Mesendoderm (in vitro differentiated cells): Measurements from ENCODE around the gene CEP68.

Source experiments
- DNase-seq: peaks from one replicate; pipeline ENCODE4 v3.0.0; 2013
- H2AK5ac ChIP-seq: 2 replicates; pipeline ENCODE4 v1.6.1; 2013; ENCODE audit warnings: low read length, inconsistent platforms
- H2BK120ac ChIP-seq: 2 replicates; pipeline ENCODE4 v1.6.1; 2013; ENCODE audit warnings: low read depth, mild to moderate bottlenecking, low read length, moderate library complexity, mixed read lengths
- H2BK15ac ChIP-seq: replicated peaks from 2 replicates; pipeline ENCODE4 v1.6.1; 2013; ENCODE audit warnings: low read depth, mild to moderate bottlenecking, moderate library complexity
- H2BK5ac ChIP-seq: 2 replicates; pipeline ENCODE4 v1.6.1; 2013; ENCODE audit warnings: low read length, inconsistent platforms
- H3K18ac ChIP-seq: 2 replicates; pipeline ENCODE4 v1.6.1; 2013; ENCODE audit warnings: mild to moderate bottlenecking, low read length, mixed read lengths
- H3K23ac ChIP-seq: one replicate; pipeline ENCODE4 v1.6.1; 2013; ENCODE audit warnings: low read length
- H3K27ac ChIP-seq: 2 replicates; pipeline ENCODE4 v1.5.1; 2013; ENCODE audit warnings: low read depth, mild to moderate bottlenecking, inconsistent platforms, low read length, moderate library complexity
- H3K27me3 ChIP-seq: 2 replicates; pipeline ENCODE4 v1.6.1; 2013; ENCODE audit warnings: low read length, control low read depth, mild to moderate bottlenecking, inconsistent platforms; ENCODE audit not compliant: insufficient read depth, poor library complexity
- H3K36me3 ChIP-seq: 2 replicates; pipeline ENCODE4 v1.6.1; 2013; ENCODE audit warnings: low read length, inconsistent platforms; ENCODE audit not compliant: control insufficient read depth, insufficient read depth
- H3K4ac ChIP-seq: one replicate; pipeline ENCODE4 v1.6.1; 2013; ENCODE audit warnings: low read depth, mild to moderate bottlenecking, low read length, moderate library complexity
- H3K4me1 ChIP-seq: 2 replicates; pipeline ENCODE4 v1.6.1; 2013; ENCODE audit warnings: low read depth, low read length, inconsistent platforms; ENCODE audit not compliant: control insufficient read depth
- H3K4me2 ChIP-seq: 2 replicates; pipeline ENCODE4 v1.6.1; 2013; ENCODE audit warnings: low read length
- H3K4me3 ChIP-seq: 2 replicates; pipeline ENCODE4 v1.5.1; 2013; ENCODE audit warnings: mild to moderate bottlenecking, low read length
- H3K56ac ChIP-seq: one replicate; pipeline ENCODE4 v1.6.1; 2013; ENCODE audit warnings: low read length
- H3K79me1 ChIP-seq: 2 replicates; pipeline ENCODE4 v1.6.1; 2013; ENCODE audit warnings: low read length, inconsistent platforms
- H3K79me2 ChIP-seq: 2 replicates; pipeline ENCODE4 v1.6.1; 2013; ENCODE audit warnings: mild to moderate bottlenecking, low read length; ENCODE audit not compliant: control insufficient read depth, insufficient read depth
- H3K9ac ChIP-seq: 2 replicates; pipeline ENCODE4 v1.6.1; 2013; ENCODE audit warnings: low read length, inconsistent platforms
- H4K5ac ChIP-seq: one replicate; pipeline ENCODE4 v1.6.1; 2013; ENCODE audit warnings: low read length
- H4K8ac ChIP-seq: one replicate; pipeline ENCODE4 v1.6.1; 2013; ENCODE audit warnings: low read depth, mild to moderate bottlenecking, control low read depth, low read length, moderate library complexity
- WGBS: extraction: QIAGEN DNeasy Blood & Tissue Kit; methylation state at CpG from one replicate; pipeline ENCODE4 v1.1.7; 2013; ENCODE audit warnings: low lambda C conversion rate, missing lambda C conversion rate; ENCODE audit not compliant: insufficient coverage; ENCODE audit errors: extremely low coverage; 5-methylcytosine and 5-hydroxymethylcytosine counted together

CEP68 gene

DNA sequence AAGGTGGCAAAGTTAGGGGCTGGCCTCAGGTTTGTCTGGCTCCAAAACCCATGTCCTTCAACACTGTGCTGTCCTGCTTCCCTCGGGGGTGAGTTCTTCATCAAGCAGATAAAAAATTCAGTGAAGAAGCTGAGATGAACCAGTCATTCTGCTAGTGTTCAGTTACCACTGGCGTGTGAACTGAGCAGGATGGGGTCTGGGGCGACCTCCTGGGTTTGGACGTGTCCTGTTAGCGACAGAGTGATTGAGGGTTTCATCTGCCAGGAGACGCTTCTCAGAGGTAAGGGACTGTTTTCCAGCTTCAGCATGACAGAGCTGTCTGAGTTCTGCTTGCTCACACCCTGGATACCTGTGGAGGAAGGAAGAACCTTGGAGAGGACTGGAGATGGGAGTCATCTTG lies 14.6 kb downstream of the CEP68 start:
- no peak overlapping the region for H3K4ac ChIP-seq
- H3K18ac ChIP-seq = no peak overlapping the region
- no peak overlapping the region for H2AK5ac ChIP-seq
- no peak overlapping the region for H2BK5ac ChIP-seq
- no peaks in the 10 kb centered on the region for H3K4me1 ChIP-seq
- no peak overlapping the region for H3K9ac ChIP-seq
- H3K56ac ChIP-seq = no peak overlapping the region
- H3K4me2 ChIP-seq = no peak overlapping the region
- no peak overlapping the region for H4K5ac ChIP-seq
- H3K23ac ChIP-seq = no peak overlapping the region
- no peak overlapping the region for H2BK15ac ChIP-seq
- H3K27ac ChIP-seq = no peak overlapping the region
- H3K36me3 ChIP-seq = peaks cover 3% of the 10 kb centered on the region
- no peak overlapping the region for H3K4me3 ChIP-seq
- H3K79me2 ChIP-seq = peaks cover 2% of the 10 kb centered on the region
- H3K79me1 ChIP-seq = peaks cover 5% of the 10 kb centered on the region
- no peak overlapping the region for H4K8ac ChIP-seq
- H3K27me3 ChIP-seq = no peaks in the 10 kb centered on the region
- WGBS = no CpG with 5 or more reads among the region's 6 CpGs
- DNase-seq = no peak
- H2BK120ac ChIP-seq = no peak overlapping the region

DNA sequence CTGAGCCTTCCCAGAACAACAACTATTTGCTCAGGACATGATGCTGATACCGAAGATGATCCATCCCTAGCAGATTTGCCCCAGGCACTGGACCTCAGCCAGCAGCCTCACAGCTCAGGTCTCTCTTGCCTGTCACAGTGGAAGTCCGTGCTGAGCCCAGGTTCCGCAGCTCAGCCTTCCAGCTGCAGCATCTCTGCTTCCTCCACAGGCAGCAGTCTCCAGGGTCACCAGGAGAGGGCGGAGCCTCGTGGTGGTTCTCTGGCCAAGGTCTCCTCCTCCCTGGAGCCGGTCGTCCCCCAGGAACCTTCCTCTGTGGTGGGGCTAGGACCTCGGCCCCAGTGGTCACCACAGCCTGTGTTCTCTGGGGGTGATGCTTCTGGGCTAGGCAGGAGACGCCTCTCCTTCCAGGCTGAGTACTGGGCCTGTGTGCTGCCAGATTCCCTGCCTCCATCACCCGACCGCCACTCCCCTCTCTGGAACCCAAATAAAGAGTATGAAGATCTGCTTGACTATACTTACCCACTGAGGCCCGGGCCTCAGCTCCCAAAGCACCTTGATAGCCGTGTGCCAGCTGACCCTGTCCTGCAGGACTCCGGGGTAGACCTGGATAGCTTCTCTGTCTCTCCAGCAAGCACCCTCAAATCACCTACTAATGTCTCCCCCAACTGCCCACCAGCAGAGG lies 15.4 kb downstream of the CEP68 start:
- no peaks in the 10 kb centered on the region for H3K27me3 ChIP-seq
- no peak overlapping the region for H4K8ac ChIP-seq
- no peak overlapping the region for H3K23ac ChIP-seq
- no CpG with 5 or more reads among the region's 14 CpGs for WGBS
- no peak overlapping the region for H2BK5ac ChIP-seq
- no peaks in the 10 kb centered on the region for H3K4me1 ChIP-seq
- no peak overlapping the region for H2AK5ac ChIP-seq
- H3K79me2 ChIP-seq = no peaks in the 10 kb centered on the region
- peak; percentile 40 for DNase-seq
- H3K18ac ChIP-seq = no peak overlapping the region
- no peak overlapping the region for H3K56ac ChIP-seq
- no peak overlapping the region for H3K4me2 ChIP-seq
- no peak overlapping the region for H2BK15ac ChIP-seq
- H3K36me3 ChIP-seq = peaks cover 3% of the 10 kb centered on the region
- no peak overlapping the region for H3K9ac ChIP-seq
- no peak overlapping the region for H2BK120ac ChIP-seq
- no peak overlapping the region for H3K4ac ChIP-seq
- H3K4me3 ChIP-seq = no peak overlapping the region
- H3K79me1 ChIP-seq = peaks cover 3% of the 10 kb centered on the region
- no peak overlapping the region for H3K27ac ChIP-seq
- no peak overlapping the region for H4K5ac ChIP-seq

- Histone ChIP-seq H3K4me3 (no peak overlapping the region), H3K79me1 (peaks cover 3% of the 10 kb centered on the region), H4K5ac (no peak overlapping the region), H3K27me3 (no peaks in the 10 kb centered on the region), H3K4ac (no peak overlapping the region), H3K9ac (no peak overlapping the region), H3K4me2 (no peak overlapping the region), H3K27ac (no peak overlapping the region), H2BK5ac (no peak overlapping the region), H4K8ac (no peak overlapping the region), H3K4me1 (no peaks in the 10 kb centered on the region), H3K36me3 (peaks cover 3% of the 10 kb centered on the region), H3K23ac (no peak overlapping the region), H2BK120ac (no peak overlapping the region), H3K18ac (no peak overlapping the region), H2AK5ac (no peak overlapping the region), H3K79me2 (no peaks in the 10 kb centered on the region), H3K56ac (no peak overlapping the region), H2BK15ac (no peak overlapping the region)
- no peak for DNase-seq
- no CpG with 5 or more reads among the region's 20 CpGs for WGBS
Observed at GRCh38 chr2:65072181-65072970, 16.2 kb downstream of the CEP68 start.

DNA sequence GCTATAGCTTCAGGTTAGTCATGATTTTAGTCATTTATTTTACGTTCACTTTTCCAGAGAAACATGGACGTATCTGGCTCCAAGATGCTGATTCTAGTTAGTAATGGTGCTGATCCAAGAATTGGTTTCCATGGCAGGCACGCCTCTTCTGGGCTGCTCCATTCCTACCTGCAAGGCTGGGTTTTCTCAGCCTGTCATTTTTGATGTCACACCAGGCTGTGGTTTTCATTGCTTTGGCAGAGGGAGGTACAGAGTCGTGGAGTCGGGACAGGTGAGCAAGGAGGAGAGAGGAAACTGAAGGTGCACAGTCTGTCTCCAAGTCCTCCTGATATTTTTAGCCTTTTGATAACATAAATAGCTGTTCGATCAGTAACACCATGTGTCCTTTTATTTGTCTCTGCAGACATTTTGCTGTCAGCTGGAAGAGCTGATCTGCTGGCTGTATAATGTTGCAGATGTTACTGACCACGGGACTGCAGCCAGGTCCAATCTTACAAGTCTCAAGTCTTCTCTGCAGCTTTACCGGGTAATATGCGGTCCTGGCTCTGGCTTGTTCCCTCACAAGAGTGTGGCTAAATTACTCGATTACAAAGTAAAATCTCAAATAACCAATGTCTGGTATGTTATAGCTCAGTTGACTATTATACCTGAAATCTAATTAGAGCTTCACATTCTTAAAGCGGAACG lies 17.8 kb downstream of the CEP68 start:
- H2AK5ac ChIP-seq = no peak overlapping the region
- no peak overlapping the region for H3K4me2 ChIP-seq
- H3K18ac ChIP-seq = no peak overlapping the region
- H3K4me3 ChIP-seq = no peak overlapping the region
- H4K8ac ChIP-seq = no peak overlapping the region
- H3K79me2 ChIP-seq = no peaks in the 10 kb centered on the region
- no peak overlapping the region for H2BK120ac ChIP-seq
- H3K4ac ChIP-seq = no peak overlapping the region
- H3K27ac ChIP-seq = no peak overlapping the region
- H3K56ac ChIP-seq = no peak overlapping the region
- H3K27me3 ChIP-seq = no peaks in the 10 kb centered on the region
- H2BK5ac ChIP-seq = no peak overlapping the region
- no peaks in the 10 kb centered on the region for H3K4me1 ChIP-seq
- no peak overlapping the region for H3K9ac ChIP-seq
- H2BK15ac ChIP-seq = no peak overlapping the region
- no peaks in the 10 kb centered on the region for H3K79me1 ChIP-seq
- H4K5ac ChIP-seq = no peak overlapping the region
- WGBS = no CpG with 5 or more reads among the region's 12 CpGs
- H3K36me3 ChIP-seq = peaks cover 5% of the 10 kb centered on the region
- H3K23ac ChIP-seq = no peak overlapping the region
- no peak for DNase-seq

DNA sequence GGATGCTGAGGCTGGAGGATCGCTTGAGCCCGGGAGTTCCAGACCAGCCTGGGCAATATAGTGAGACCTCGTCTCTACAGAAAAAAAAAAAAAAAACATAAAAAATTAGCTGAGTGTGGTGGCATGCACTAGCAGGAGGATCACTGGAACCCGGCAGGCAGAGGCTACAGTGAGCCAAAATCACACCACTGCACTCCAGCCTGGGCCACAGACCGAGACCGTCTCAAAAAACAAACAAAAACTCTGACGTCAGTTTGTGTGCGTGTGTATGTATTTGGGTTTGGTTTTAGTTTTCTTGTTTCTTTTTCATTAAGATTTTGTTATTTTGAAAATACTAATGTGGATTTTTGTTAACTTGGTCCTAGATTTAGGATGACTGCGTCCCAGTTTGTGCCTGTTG lies 19.0 kb downstream of the CEP68 start:
- Histone ChIP-seq H3K4me2 (no peak overlapping the region), H3K27ac (no peak overlapping the region), H3K79me2 (no peaks in the 10 kb centered on the region), H2BK5ac (no peak overlapping the region), H3K18ac (no peak overlapping the region), H3K4me3 (no peak overlapping the region), H3K27me3 (no peaks in the 10 kb centered on the region), H3K4me1 (no peaks in the 10 kb centered on the region), H4K8ac (no peak overlapping the region), H2AK5ac (no peak overlapping the region), H3K4ac (no peak overlapping the region), H2BK120ac (no peak overlapping the region), H3K23ac (no peak overlapping the region), H3K36me3 (peaks cover 9% of the 10 kb centered on the region), H3K79me1 (no peaks in the 10 kb centered on the region), H3K56ac (no peak overlapping the region), H4K5ac (no peak overlapping the region), H2BK15ac (no peak overlapping the region), H3K9ac (no peak overlapping the region)
- no peak for DNase-seq
- no CpG with 5 or more reads among the region's 9 CpGs for WGBS
